HG03175 (cell line): ENCODE results near the gene ELFN1.

Experiments used
- ATAC-seq: cut with Tn5 transposase; IDR thresholded peaks from one replicate; pipeline ENCODE4 v1.9.1; 2021; ENCODE audit warnings: mild to moderate bottlenecking, moderate library complexity; ENCODE audit not compliant: unreplicated experiment

Gene ELFN1

DNA sequence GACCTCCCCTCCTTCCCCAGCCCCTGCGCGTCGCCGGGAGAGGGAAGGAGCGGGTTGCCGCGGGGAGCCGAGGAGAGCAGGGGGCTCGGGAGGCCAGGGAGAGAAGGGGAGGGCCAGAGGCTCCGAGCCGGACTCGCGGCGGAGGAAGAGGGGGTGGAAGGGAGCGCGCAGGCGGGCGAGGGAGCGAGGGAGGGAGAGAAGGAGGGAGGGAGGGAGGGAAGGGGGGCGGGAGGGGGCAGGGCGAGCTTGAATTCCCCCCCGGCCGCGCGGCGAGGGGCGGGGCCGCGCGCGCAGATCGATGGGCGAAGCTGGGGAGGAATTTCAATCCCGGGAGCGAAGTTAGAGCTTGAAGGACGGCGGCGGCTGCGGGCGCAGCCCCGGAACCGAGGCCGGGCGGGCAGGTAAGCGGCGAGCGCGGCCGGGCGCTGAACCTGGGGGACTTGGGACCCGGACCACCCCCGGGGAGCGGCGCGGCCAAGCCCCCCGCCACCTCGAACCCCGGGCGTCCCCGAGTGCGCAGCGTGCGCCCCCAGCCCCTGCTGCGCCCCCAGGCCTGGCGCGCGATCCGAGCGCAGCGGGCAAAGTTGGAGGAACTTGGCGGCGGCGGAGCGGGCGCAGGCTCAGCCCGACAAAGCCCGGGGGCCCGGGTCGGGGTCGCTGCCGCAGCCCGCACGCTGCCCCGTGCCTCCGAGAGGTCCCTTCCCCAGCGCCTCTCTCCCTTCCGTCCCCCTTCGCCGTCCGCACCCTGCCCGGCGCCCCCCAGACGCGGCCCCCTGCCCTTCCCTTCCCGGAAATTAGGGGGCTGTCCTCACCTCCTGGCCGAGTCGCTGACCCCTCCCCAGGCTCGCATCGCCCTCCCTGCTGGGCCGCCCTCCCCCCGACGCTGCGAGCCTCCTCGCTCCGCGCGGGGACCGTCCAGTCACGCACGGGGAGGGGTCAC is at the start of gene ELFN1:
Gene ELFN1 (plus strand): TSS at position 324 of the 940 bp plus-strand sequence. CDS start 74,320 bp downstream, outside the sequence.
- no peak for ATAC-seq

DNA sequence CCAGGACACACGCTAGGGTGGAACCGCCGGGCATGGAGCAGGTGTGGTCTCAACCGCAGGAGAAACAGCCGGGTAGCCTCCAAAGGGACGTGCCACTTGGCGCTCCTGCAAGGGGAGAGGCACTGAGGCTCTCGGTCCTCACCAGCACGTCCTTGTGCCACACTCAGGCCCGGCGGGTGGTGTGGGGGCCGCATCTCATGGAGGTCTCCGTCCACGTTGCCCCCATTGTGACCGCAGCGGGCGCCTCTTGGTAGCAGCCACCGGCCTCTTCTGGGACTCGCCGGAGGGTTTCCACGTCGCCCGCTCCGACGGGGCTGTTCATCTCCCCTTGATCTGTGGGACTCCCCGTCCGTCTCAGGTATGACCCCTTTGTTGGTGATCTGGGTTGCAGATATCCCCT is 49.2 kb upstream of the ELFN1 start:
- ATAC-seq: no peak

- no peak for ATAC-seq
These were observed 48.4 kb upstream of the ELFN1 start for GRCh38 chr7:1621718-1622117.

GRCh38 chr7:1622441-1622840 is 47.6 kb upstream of the ELFN1 start:
- ATAC-seq: no peak

DNA sequence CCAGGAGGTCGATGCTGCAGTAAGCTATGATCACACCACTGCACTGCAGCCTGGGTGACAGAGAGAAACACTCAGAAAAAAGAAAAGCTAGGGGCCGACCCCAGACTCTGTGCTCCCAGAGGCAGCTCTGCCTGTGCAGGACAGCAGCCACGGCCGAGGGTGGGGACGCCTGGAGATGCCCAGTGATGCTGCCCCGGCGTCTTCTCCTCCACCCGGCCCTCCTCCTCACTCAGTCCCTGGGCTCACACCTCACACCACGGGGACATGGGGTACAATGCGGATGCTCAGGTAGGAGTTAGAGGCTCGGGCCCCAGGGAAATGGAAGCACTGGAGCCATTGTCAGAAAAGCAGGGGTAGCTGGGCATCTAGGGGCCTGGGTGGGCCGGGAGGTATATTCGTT is 46.3 kb upstream of the ELFN1 start:
- ATAC-seq: no peak

GRCh38 chr7:1624999-1625927 is 44.8 kb upstream of the ELFN1 start:
- ATAC-seq: no peak

DNA sequence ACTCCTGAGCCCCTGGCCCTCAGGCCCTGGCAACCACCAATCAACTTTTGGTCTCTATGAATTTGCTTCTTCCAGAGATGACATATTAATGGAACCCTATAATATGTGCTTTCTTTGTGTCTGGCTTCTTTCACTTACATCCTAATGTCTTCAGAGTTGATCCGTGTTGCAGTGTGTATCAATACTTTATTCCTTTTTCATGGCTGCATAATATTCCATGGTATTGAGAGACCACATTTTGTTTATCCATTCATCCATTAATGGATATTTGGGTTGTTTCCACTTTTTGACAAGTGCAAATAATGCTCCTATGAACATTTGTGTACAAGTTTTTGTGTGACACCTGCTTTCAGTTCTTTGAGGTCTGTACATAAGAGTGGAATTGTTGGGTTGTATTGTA is 43.3 kb upstream of the ELFN1 start:
- ATAC-seq: no peak

DNA sequence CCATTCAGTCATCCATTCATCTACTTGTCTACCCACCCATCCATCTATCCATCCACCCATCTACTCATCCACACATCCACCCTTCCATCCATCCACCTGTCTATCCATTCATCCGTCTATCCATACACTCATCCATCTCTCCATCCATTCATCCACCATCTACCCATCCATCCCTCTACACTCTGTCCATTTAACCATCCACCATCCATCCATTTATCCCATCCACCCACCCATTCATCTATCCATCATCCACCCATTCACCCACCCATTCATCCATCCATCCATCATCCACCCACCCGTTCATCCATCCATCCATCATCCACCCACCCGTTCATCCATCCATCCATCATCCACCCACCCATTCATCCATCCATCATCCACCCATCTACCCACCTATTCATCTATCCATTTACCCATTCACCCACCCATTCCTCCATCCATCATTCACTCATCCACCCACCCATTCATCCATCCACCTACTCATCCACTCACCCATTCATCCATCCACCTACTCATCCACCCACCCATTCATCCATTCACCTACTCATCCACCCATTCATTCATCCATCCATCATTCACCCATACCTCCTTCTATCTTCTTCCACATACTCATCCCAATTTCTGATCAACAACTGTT is 39.3 kb upstream of the ELFN1 start:
- ATAC-seq: no peak

GRCh38 chr7:1631678-1632077 is 38.4 kb upstream of the ELFN1 start:
- ATAC-seq: no peak

- no peak for ATAC-seq
These were observed 37.6 kb upstream of the ELFN1 start for GRCh38 chr7:1632506-1632905.

- no peak for ATAC-seq
These were observed 36.9 kb upstream of the ELFN1 start for GRCh38 chr7:1632916-1633785.

DNA sequence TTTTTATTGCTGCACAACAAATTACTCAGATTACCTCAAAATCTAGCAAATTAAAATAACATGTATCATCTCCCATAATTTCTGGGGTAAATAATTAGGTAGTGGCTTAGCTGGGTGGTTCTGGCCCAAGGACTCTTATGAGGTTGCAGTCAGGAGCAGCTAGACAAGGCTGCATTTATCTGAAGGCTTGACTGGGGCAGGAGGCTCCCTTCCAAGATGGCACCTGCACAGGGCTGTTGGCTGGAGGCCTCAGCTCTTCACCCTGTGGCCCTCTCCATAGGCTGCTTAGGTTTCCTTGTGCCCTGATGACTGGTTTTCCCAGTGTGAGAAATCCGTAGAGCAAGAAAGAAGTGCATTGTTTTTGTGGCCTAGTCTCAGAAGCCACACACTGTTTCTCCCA is 34.7 kb upstream of the ELFN1 start:
- no peak for ATAC-seq

GRCh38 chr7:1637155-1637554 is 32.9 kb upstream of the ELFN1 start:
- ATAC-seq: no peak

GRCh38 chr7:1638215-1638661 is 31.8 kb upstream of the ELFN1 start:
- no peak for ATAC-seq

GRCh38 chr7:1639071-1639470 is 31.0 kb upstream of the ELFN1 start:
- ATAC-seq: no peak

DNA sequence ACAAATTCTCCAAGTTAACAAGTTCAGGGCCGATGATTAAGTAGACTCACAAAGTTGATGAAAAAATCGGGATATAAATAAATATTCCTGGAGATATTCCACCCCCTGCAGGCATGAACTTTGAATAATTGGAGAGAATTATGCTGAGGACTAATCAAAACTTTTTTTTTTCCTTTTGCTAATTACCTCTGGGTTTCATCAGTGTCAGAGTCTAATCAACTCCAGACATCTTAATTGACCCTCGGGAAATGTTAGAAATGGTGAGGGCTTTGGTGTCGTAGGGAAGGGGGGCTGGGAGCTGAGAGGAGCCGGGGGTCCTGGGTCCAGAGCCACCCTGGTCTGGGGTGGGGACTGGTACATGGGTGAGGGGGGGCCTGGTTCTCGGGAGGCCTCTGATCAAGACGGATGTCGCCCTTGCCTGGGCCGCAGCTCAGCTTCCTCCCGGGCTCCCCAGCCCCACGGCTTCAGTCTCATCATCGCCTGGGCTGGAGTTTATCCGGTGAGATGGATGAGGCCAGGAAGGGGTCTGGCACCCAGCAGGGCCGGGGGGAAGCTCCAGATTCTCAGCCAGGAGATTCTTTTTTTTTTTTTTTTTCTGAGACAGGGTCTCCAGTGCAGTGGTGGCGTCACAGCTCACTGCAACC is 30.4 kb upstream of the ELFN1 start:
- ATAC-seq: no peak

DNA sequence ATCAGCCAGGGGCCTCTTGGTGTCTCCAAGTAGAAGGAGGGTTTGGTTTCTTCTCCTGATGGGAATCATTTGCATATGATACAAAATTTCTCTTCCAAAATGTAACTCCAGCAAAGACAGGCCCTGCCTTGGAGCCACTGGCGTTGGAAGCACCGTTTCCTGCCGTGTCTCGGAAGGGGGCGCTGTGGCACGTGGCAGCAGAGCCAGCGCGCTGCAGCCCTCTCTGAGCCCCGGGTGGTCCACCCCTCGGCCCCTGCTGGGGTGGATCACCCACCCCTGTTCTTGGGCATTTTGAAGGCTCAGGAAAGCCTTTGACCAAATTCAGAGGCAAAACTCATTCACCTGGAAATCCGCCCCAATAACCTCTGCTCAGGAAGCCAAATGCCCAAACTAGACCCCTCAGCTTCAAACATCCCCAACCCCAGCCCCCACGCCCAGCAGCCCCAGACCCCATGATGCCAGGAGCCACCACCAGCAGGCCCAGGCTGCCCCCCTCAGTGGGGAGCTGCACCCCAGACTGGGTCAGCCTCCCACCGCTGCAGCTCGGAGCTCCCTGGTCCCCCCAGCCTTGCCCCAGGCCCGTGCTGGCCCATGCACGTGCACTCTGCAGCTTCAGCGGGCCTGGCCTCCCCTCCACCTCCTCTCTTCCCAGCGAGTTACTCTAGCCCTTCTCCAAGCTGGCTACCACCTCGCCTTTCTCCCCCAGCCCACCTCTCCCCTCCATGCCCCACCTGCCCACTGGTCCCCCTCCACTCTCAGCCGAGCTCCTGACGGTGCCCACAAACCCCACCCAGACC is 29.5 kb upstream of the ELFN1 start:
- ATAC-seq: no peak

DNA sequence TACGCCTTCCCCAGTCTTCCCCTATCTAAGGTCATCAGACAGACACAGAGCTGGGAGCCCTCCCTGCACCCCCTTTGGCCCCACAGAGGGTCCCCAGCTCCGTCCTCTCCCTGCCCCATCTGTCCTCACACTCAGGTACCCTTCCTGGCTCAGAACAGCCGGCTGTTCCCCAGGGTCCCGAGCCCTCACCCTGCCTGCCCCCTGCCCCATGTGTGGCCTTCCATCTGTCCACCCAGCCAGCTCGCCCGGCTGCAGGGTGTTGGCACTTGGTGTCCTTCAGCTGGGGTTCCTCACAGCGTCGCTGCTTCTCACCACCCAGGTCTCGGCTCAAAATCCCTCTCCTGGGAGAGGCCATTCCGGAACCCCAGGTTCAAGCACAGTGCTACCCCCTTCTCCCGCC is 28.9 kb upstream of the ELFN1 start:
- no peak for ATAC-seq
